GM18867 (cell line): ENCODE results near the gene PTPRO.

Source experiments
- ATAC-seq: cut with Tn5 transposase; IDR thresholded peaks from one replicate; pipeline ENCODE4 v1.9.1; 2021; ENCODE audit warnings: mild to moderate bottlenecking, moderate library complexity; ENCODE audit not compliant: unreplicated experiment

Gene PTPRO

GRCh38 chr12:15322164-15323061, at the start of gene PTPRO:
PTPRO (plus strand) TSS chr12:15322508.
- no peak for ATAC-seq

GRCh38 chr12:15273896-15274295, 48.4 kb upstream of the PTPRO start:
- no peak for ATAC-seq

- no peak for ATAC-seq
Measured at GRCh38 chr12:15274561-15274967, 47.7 kb upstream of the PTPRO start.

- no peak for ATAC-seq
Measured at GRCh38 chr12:15276088-15276698, 46.1 kb upstream of the PTPRO start.

- no peak for ATAC-seq
Measured at GRCh38 chr12:15278816-15279658, 43.3 kb upstream of the PTPRO start.

GRCh38 chr12:15280930-15281329, 41.4 kb upstream of the PTPRO start:
- no peak for ATAC-seq

- no peak for ATAC-seq
Measured at GRCh38 chr12:15289192-15289591, 33.1 kb upstream of the PTPRO start.

- no peak for ATAC-seq
Measured at GRCh38 chr12:15293731-15294130, 28.6 kb upstream of the PTPRO start.

GRCh38 chr12:15299947-15300346, 22.4 kb upstream of the PTPRO start:
- no peak for ATAC-seq

- ATAC-seq = no peak
Measured at GRCh38 chr12:15304296-15304695, 18.0 kb upstream of the PTPRO start.

- no peak for ATAC-seq
Measured at GRCh38 chr12:15306605-15307004, 15.7 kb upstream of the PTPRO start.

GRCh38 chr12:15307079-15307478, 15.2 kb upstream of the PTPRO start:
- ATAC-seq = no peak

GRCh38 chr12:15318841-15319240, 3.5 kb upstream of the PTPRO start:
- no peak for ATAC-seq

GRCh38 chr12:15320881-15321280, 1.4 kb upstream of the PTPRO start:
- ATAC-seq = no peak

GRCh38 chr12:15323480-15323879, 1.2 kb downstream of the PTPRO start:
- no peak for ATAC-seq

- no peak for ATAC-seq
Measured at GRCh38 chr12:15329891-15330290, 7.6 kb downstream of the PTPRO start.

GRCh38 chr12:15334225-15334624, 11.9 kb downstream of the PTPRO start:
- ATAC-seq = no peak

GRCh38 chr12:15335959-15336358, 13.7 kb downstream of the PTPRO start:
- ATAC-seq = no peak

GRCh38 chr12:15336768-15337553, 14.7 kb downstream of the PTPRO start:
- ATAC-seq = no peak

GRCh38 chr12:15341371-15341770, 19.1 kb downstream of the PTPRO start:
- no peak for ATAC-seq

- ATAC-seq = no peak
Measured at GRCh38 chr12:15344561-15344960, 22.3 kb downstream of the PTPRO start.
